Stimulated activated CD4-positive, alpha-beta T cell treated with anti-CD3 and anti-CD28 coated beads, TNF-alpha, amount 100 ng/mL, for 1 hour (primary cell): ENCODE results near the gene CD8B2.
A peak's percentile ranks its signal among the peaks of the same experiment; 100 is the strongest.
"Not testable (repeated sequence)": the region's sequence is repeated elsewhere in the genome, so short reads cannot be mapped to it uniquely, and the experiment has no call there.

Source experiments
- DNase-seq, 3 donors: peaks; one replicate each; pipeline ENCODE4 v3.0.0-alpha.2; 2020; ENCODE audit warnings: low read depth in 3 of 3, low spot score in 1 of 3

CD8B2 gene

GRCh38 chr2:106547164-106547903 is 60.2 kb downstream of the CD8B2 start:
- no peak for DNase-seq

DNA sequence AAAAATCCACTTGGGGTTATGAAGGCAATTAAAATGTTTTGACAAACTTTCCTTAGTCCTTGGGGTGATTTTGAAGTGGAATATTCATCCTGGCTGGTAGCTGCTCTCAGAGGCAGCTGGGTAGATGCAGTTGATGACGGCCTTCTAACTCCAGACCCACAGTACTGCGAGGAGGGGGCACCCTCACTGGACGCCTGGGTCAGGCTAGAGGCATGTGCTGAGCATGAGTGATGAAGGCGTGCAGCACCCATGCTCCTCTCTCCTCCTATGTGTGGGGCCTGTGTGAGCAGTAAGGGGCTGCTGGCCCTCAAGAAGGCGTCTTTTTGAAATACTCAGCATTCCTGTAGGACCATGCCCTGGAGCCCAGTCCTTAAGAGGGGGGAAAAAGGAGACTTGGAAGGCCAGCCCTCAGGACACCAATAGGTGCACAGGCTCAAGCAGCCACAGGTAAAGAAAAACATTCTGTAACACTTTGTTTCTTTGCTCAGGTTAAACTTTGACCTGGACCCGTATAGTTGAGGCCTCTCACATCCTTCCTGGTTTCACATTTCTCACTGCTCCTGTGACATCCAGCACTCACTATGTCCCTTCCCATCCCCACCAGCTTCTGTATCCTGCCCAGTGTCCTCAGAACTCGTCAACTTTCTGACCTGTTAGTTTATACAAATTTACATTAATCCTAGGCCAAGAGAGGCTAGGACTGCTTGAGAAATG is 64.4 kb downstream of the CD8B2 start:
- DNase-seq, result no peak

- no peak for DNase-seq
These were observed 65.8 kb downstream of the CD8B2 start for GRCh38 chr2:106552921-106553320.

GRCh38 chr2:106553321-106553720 is 66.2 kb downstream of the CD8B2 start:
- DNase-seq, result no peak

- DNase-seq, result no peak
These were observed 67.2 kb downstream of the CD8B2 start for GRCh38 chr2:106554411-106554810.

GRCh38 chr2:106555053-106555452 is 67.9 kb downstream of the CD8B2 start:
- DNase-seq, result no peak

DNA sequence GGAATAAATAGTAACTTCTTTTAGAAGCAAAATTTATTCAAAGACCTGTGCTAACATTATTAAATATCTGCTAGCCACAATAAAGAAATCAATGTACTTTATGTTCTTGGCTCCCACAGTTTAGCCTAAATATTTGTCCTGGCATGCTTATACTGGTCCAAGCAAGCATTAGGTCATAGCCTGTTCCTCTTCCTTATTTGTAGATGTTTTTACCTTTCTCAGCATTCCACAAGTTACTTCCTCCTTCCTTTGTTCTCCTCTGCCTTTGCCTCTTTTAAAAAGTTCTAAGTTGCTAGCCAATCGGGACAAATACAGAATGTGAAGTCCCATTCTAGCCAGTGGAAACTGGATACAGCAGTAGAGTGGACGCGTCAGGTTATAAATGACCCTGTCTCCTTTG is 72.6 kb downstream of the CD8B2 start:
- not testable (repeated sequence) for DNase-seq

GRCh38 chr2:106560773-106561172 is 73.6 kb downstream of the CD8B2 start:
- DNase-seq, result no peak

DNA sequence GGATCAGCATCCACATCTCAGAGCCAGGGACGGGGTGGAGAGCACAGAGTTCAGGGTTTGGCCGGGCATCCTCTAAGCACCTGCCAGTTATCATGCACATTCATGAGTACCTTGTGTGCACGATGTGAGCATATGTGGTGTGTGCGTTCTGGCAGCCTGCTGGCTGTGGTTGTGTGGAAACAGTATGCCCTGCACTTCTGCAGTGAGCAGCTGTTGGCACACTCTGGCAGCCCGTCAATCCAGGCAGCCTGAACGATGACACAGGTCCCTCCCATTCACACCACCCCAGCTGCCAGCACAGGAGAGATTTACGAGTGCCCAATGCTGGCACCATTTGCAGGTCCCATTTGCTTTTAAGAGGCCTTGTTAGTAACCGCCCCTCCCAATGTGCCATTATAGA is 74.2 kb downstream of the CD8B2 start:
- DNase-seq, result no peak

DNA sequence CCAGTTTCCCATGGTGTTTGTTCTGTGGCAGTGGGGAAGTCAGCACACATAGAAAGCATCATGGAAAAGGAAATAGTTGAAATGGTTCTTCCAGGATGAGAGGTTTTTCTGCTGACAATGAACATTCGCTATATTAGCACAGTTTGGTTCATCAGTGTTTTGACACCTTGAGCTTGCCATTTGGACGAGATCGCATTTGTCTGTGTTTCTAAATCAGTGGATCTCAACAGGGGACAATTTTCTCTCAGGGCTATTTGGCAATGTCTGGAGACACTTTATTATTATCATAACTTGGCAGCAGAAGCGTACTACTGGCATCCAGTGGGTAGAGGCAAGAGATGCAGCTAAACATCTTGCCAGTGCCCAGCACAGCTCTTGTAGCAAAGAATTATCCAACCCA is 74.6 kb downstream of the CD8B2 start:
- DNase-seq, result no peak

- DNase-seq, result no peak
These were observed 75.4 kb downstream of the CD8B2 start for GRCh38 chr2:106562268-106563186.

DNA sequence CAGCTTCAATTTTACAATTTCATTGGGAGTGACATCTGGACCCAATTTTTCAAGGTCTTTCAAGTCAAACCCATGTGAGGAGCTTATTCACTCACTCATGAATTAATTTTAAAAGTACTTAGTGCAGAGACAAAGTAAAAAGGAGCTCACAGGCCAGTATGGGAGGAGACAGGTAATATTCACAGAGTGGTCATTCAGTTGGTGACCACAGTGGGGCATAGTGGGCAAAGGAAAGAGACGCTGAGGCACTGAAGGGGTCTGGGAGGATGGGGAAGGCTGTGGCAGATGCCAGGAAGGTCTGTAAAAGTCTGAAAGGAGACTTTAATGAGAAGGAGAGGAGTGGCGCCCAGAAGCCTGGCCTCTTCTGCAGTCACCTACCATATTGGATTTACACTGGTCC is 76.0 kb downstream of the CD8B2 start:
- no peak for DNase-seq

DNA sequence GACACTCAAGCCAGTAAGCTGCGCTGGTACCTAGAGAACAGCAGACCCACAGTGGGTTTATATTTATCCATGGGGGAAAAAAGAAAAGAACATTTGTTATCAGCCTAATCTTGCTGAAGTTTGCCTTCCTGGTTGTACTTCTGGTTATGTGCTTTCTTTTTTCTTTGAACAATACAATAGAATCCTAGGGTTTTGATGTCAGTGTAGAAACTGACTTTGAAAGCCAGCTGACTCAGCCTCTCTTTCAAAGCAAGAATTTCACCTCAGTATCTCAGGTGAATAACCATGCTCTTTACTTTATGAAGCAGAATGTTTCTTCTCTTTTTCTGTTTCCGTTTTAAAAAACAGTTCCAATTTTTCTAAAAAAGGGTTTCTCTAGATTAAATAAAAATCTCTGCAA is 78.4 kb downstream of the CD8B2 start:
- no peak for DNase-seq

- peak in 1 of 3 donors; percentile 8 for DNase-seq
These were observed 78.9 kb downstream of the CD8B2 start for GRCh38 chr2:106566050-106566449.

- not testable (repeated sequence) for DNase-seq
These were observed 79.3 kb downstream of the CD8B2 start for GRCh38 chr2:106566484-106566883.

GRCh38 chr2:106570316-106570715 is 83.2 kb downstream of the CD8B2 start:
- no peak for DNase-seq
